ENCODE data around the gene MYH9. TPM values are rescaled to one million over a fixed set of nuclear protein-coding genes. Genes with fewer than 3 reads are reported as not detected.
"Not testable (repeated sequence)": the region's sequence is repeated elsewhere in the genome, so short reads cannot be mapped to it uniquely, and the experiment has no call there.

The MYH9 gene
- total RNA-seq, 3 donors from 2014 or later = 673 to 753 (median 716) TPM

- DNase-seq = no peak
- Mint-ChIP-seq H3K27me3 (ENCODE audit: low read depth) (no peaks in the 10 kb centered on the region), H3K4me1 (ENCODE audit: low read depth) (peaks cover 29% of the 10 kb centered on the region), H3K9me3 (no peaks in the 10 kb centered on the region), H3K4me3 (no peak overlapping the region), H3K36me3 (ENCODE audit: insufficient read depth) (peaks cover 52% of the 10 kb centered on the region)
- ATAC-seq = no peak
Observed at GRCh38 chr22:36294293-36294620, 93.5 kb downstream of the MYH9 start.

- no peaks in the 10 kb centered on the region for H3K27me3 Mint-ChIP-seq (ENCODE audit: low read depth)
- no peaks in the 10 kb centered on the region for H3K9me3 Mint-ChIP-seq
- ATAC-seq (no peak), DNase-seq (no peak)
- H3K4me1 Mint-ChIP-seq (ENCODE audit: low read depth) = peaks cover 35% of the 10 kb centered on the region
- peaks cover 57% of the 10 kb centered on the region for H3K36me3 Mint-ChIP-seq (ENCODE audit: insufficient read depth)
- no peak overlapping the region for H3K4me3 Mint-ChIP-seq
Observed at GRCh38 chr22:36293606-36294292, 94.0 kb downstream of the MYH9 start.

DNA sequence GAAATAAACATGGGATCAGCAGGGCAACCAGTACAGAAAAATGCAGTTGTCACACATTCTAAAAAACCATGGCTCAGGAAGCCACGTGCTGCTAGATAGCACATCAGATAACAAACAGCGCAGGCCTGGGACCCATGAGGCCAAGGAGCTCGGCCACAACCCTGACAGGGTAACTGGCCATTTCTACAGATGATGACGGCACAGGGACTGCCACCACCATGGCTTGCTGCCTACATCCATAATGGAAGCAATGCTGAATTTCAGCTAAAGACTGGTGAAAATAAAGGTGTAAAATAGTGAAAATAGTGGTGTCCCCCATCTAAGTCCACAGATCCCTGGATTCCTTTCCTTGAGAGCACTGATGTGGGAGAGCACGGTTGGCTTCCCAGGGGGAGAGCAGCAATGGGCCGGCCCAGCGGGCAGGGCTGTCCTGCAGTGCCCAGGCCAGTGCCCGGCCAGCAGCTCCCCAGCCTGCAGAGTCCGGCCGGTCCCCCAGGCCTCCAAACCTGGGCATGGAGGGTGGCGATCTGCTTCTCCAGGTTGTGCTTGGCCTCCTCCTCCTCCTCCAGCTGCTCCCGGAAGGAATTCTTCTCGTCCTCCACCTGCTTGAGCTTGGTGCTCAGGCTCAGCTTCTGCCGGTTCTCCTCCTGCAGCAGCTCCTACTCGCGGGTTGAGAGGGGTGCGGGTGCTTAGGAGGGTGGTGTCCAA, 94.8 kb downstream of the MYH9 start:
- peaks cover 57% of the 10 kb centered on the region for H3K36me3 Mint-ChIP-seq (ENCODE audit: insufficient read depth)
- H3K4me1 Mint-ChIP-seq (ENCODE audit: low read depth) = peaks cover 39% of the 10 kb centered on the region
- H3K27me3 Mint-ChIP-seq (ENCODE audit: low read depth) = no peaks in the 10 kb centered on the region
- DNase-seq (no peak), ATAC-seq (no peak)
- H3K9me3 Mint-ChIP-seq = no peaks in the 10 kb centered on the region
- no peak overlapping the region for H3K4me3 Mint-ChIP-seq

DNA sequence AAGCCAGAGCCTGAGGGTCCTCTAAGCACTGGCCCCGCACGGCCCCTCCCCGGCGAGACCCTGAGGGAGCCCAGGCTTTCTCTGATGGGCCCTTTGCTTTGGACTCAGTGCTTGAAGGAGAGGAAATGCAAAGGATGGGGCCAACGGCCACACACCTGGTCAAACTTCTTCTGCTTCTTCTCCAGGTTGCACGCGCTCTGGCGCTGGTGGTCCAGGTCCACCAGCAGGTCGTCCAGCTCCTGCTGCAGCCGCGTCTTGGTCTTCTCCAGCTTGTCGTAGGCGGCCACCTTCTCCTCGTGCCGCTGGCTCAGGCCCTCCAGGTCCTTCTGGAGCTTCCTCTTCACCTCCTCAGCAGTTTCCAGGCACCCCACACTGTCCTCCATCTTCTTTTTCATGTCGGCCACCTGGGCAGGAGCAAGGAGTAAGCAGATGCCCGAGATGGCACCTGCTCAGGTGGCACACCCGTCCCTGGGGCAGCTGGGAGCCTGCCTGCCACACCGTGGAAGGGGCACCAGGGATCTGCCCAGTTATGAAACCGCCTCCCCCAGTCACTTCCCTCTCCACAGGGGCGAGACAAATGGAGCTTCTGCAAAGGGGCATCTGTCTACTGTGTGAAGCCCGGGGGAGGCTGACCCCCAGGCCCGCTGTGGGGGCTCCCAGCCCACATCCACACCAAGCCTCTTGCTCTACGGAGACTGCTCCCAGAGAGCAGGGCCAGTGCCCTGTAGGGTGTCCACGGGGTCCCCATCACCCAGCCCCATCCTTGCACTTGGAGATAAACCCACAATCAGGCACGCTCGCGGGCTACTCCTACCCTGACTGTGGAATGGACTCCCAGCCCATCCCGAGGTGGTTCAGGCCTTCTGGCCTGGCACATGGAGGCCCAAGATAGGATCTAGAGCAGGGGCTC, 95.7 kb downstream of the MYH9 start:
- ATAC-seq (peak in 1 of 2 donors; percentile 4), DNase-seq (no peak)
- peaks cover 56% of the 10 kb centered on the region for H3K36me3 Mint-ChIP-seq (ENCODE audit: insufficient read depth)
- H3K27me3 Mint-ChIP-seq (ENCODE audit: low read depth) = no peaks in the 10 kb centered on the region
- H3K4me1 Mint-ChIP-seq (ENCODE audit: low read depth) = peaks cover 43% of the 10 kb centered on the region
- no peaks in the 10 kb centered on the region for H3K9me3 Mint-ChIP-seq
- no peak overlapping the region for H3K4me3 Mint-ChIP-seq

- H3K4me1 Mint-ChIP-seq (ENCODE audit: low read depth) = peaks cover 48% of the 10 kb centered on the region
- H3K4me3 Mint-ChIP-seq, DNase-seq: not testable (repeated sequence)
Observed at GRCh38 chr22:36290391-36291075, 97.2 kb downstream of the MYH9 start.

DNA sequence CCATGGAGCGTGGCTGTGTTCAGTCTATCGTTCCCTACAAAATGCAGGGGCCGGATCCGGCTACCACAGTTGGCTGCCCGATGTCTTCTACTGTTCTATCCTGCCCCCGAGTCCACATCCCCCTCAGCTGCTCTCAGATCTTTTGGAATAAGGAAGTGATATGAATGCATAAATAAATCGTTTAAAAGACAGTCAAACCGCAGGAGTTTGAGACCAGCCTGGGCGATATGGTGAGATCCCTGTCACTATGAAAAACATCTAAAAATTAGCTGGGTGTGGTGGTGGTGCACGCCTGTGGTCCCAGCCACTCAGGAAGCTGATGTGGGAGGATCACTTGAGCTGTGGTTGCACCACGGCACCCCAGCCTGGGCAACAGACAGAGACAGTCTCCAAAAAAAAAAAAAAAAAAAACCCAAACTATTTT, 97.8 kb downstream of the MYH9 start:
- H3K27me3 Mint-ChIP-seq (ENCODE audit: low read depth); ATAC-seq; H3K9me3 Mint-ChIP-seq; DNase-seq; H3K4me3 Mint-ChIP-seq: not testable (repeated sequence)
- Mint-ChIP-seq H3K36me3 (ENCODE audit: insufficient read depth) (peaks cover 52% of the 10 kb centered on the region), H3K4me1 (ENCODE audit: low read depth) (peaks cover 48% of the 10 kb centered on the region)

More at GRCh38 chr22:36290391-36291075, 97.2 kb downstream of the MYH9 start:
- peaks cover 55% of the 10 kb centered on the region for H3K36me3 Mint-ChIP-seq (ENCODE audit: insufficient read depth)
- ATAC-seq; H3K9me3 Mint-ChIP-seq; H3K27me3 Mint-ChIP-seq (ENCODE audit: low read depth): not testable (repeated sequence)

DNA sequence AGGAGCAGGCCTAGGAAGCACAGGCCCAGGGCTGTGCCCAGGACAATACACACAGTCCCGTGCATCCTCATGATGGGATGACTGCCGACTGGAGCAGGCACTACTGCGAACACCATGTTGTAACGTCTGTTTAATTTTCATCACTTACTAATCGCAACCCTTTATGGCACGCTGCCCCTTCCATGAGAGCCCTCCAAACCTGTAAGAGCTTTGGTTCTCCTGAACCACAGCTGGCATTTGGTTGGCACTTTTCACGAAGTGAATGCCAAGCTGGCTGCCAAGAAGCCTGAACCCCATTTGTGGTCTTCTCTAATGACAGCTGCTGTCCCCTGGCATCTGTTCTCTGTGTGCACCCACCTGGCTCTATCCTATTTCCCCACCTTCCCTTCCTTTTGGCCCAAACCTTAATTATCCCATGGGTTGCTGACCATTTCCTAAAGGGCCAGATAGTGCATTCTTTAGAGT, 98.3 kb downstream of the MYH9 start:
- ATAC-seq (no peak), DNase-seq (no peak)
- Mint-ChIP-seq H3K4me1 (ENCODE audit: low read depth) (peaks cover 48% of the 10 kb centered on the region), H3K4me3 (no peak overlapping the region), H3K9me3 (no peaks in the 10 kb centered on the region), H3K36me3 (ENCODE audit: insufficient read depth) (peaks cover 50% of the 10 kb centered on the region), H3K27me3 (ENCODE audit: low read depth) (no peaks in the 10 kb centered on the region)

GRCh38 chr22:36288571-36289405, 99.0 kb downstream of the MYH9 start:
- no peaks in the 10 kb centered on the region for H3K27me3 Mint-ChIP-seq (ENCODE audit: low read depth)
- H3K4me1 Mint-ChIP-seq (ENCODE audit: low read depth) = peaks cover 45% of the 10 kb centered on the region
- H3K9me3 Mint-ChIP-seq = no peaks in the 10 kb centered on the region
- no peak overlapping the region for H3K4me3 Mint-ChIP-seq
- no peak for DNase-seq
- ATAC-seq = no peak
- H3K36me3 Mint-ChIP-seq (ENCODE audit: insufficient read depth) = peaks cover 48% of the 10 kb centered on the region

- Mint-ChIP-seq H3K36me3 (ENCODE audit: insufficient read depth) (peaks cover 52% of the 10 kb centered on the region), H3K4me1 (ENCODE audit: low read depth) (peaks cover 45% of the 10 kb centered on the region), H3K27me3 (ENCODE audit: low read depth) (no peaks in the 10 kb centered on the region), H3K9me3 (no peaks in the 10 kb centered on the region), H3K4me3 (no peak overlapping the region)
- DNase-seq = no peak
- ATAC-seq = no peak
Observed at GRCh38 chr22:36287881-36288515, 99.8 kb downstream of the MYH9 start.

DNA sequence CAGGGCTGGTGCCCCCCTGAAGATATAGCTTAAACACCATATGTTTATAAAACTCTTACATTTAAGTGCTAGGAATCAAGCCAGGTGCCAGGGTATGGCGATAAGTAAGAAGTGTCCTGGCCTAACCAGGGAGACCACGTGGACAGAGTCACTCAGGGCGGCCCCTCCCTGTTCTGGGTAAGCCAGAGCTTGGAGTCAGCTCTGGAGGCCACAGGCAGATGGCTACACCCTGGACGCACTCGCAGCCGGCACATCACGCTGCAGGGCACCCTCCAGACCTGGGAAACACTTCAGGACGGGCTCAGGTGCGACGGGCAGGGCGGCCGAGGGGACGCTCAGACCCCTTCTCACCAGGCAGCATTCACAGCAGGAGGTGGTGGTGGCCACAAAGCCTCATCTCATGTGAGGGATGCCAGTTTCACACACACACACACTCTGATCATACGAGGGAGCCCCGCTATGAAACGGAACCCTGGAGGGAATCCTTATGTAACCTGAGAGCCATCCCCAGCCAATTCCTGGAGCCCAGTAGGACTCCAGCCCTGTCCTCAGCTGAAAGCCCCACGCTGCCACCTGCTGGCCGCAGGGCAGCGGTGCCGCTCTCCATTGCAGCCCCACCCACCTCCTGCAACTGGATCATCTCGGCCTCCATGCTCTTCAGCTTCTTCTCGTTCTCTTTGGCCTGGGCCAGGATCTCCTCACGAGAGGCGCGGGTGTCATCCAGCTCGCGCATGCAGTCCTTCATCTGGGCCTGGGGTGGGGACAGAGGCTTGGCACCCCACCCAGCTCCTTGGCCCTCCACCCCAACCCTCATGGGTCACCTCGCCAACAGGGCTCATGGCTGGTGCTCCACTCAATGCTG, 101.4 kb downstream of the MYH9 start:
- H3K36me3 Mint-ChIP-seq (ENCODE audit: insufficient read depth) = peaks cover 42% of the 10 kb centered on the region
- ATAC-seq (peak; percentile 80 to 85), DNase-seq (peak; percentile 47)
- no peak overlapping the region for H3K4me3 Mint-ChIP-seq
- peaks cover 32% of the 10 kb centered on the region for H3K4me1 Mint-ChIP-seq (ENCODE audit: low read depth)
- no peaks in the 10 kb centered on the region for H3K9me3 Mint-ChIP-seq
- no peaks in the 10 kb centered on the region for H3K27me3 Mint-ChIP-seq (ENCODE audit: low read depth)

GRCh38 chr22:36285545-36285944, 102.2 kb downstream of the MYH9 start:
- no peaks in the 10 kb centered on the region for H3K27me3 Mint-ChIP-seq (ENCODE audit: low read depth)
- no peak overlapping the region for H3K4me3 Mint-ChIP-seq
- ATAC-seq = no peak
- no peaks in the 10 kb centered on the region for H3K9me3 Mint-ChIP-seq
- DNase-seq = no peak
- peaks cover 47% of the 10 kb centered on the region for H3K36me3 Mint-ChIP-seq (ENCODE audit: insufficient read depth)
- peaks cover 30% of the 10 kb centered on the region for H3K4me1 Mint-ChIP-seq (ENCODE audit: low read depth)

- ATAC-seq (no peak), DNase-seq (no peak)
- H3K4me1 Mint-ChIP-seq (ENCODE audit: low read depth) = peaks cover 26% of the 10 kb centered on the region
- H3K27me3 Mint-ChIP-seq (ENCODE audit: low read depth) = no peaks in the 10 kb centered on the region
- peaks cover 47% of the 10 kb centered on the region for H3K36me3 Mint-ChIP-seq (ENCODE audit: insufficient read depth)
- H3K9me3 Mint-ChIP-seq = no peaks in the 10 kb centered on the region
- no peak overlapping the region for H3K4me3 Mint-ChIP-seq
Observed at GRCh38 chr22:36285017-36285416, 102.8 kb downstream of the MYH9 start.
